DMS 273 treated with DMSO at 0.1 percent for 48 hours (cell line): Measurements from ENCODE around the gene ATP8B2.
"Not testable (repeated sequence)": the region's sequence is repeated elsewhere in the genome, so short reads cannot be mapped to it uniquely, and the experiment has no call there.

ENCODE experiments used
- DNase-seq: peaks from one replicate; lab custom pipeline; 2025; lab: John Stamatoyannopoulos, UW

Gene ATP8B2, protein sequence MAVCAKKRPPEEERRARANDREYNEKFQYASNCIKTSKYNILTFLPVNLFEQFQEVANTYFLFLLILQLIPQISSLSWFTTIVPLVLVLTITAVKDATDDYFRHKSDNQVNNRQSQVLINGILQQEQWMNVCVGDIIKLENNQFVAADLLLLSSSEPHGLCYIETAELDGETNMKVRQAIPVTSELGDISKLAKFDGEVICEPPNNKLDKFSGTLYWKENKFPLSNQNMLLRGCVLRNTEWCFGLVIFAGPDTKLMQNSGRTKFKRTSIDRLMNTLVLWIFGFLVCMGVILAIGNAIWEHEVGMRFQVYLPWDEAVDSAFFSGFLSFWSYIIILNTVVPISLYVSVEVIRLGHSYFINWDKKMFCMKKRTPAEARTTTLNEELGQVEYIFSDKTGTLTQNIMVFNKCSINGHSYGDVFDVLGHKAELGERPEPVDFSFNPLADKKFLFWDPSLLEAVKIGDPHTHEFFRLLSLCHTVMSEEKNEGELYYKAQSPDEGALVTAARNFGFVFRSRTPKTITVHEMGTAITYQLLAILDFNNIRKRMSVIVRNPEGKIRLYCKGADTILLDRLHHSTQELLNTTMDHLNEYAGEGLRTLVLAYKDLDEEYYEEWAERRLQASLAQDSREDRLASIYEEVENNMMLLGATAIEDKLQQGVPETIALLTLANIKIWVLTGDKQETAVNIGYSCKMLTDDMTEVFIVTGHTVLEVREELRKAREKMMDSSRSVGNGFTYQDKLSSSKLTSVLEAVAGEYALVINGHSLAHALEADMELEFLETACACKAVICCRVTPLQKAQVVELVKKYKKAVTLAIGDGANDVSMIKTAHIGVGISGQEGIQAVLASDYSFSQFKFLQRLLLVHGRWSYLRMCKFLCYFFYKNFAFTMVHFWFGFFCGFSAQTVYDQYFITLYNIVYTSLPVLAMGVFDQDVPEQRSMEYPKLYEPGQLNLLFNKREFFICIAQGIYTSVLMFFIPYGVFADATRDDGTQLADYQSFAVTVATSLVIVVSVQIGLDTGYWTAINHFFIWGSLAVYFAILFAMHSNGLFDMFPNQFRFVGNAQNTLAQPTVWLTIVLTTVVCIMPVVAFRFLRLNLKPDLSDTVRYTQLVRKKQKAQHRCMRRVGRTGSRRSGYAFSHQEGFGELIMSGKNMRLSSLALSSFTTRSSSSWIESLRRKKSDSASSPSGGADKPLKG

DNA sequence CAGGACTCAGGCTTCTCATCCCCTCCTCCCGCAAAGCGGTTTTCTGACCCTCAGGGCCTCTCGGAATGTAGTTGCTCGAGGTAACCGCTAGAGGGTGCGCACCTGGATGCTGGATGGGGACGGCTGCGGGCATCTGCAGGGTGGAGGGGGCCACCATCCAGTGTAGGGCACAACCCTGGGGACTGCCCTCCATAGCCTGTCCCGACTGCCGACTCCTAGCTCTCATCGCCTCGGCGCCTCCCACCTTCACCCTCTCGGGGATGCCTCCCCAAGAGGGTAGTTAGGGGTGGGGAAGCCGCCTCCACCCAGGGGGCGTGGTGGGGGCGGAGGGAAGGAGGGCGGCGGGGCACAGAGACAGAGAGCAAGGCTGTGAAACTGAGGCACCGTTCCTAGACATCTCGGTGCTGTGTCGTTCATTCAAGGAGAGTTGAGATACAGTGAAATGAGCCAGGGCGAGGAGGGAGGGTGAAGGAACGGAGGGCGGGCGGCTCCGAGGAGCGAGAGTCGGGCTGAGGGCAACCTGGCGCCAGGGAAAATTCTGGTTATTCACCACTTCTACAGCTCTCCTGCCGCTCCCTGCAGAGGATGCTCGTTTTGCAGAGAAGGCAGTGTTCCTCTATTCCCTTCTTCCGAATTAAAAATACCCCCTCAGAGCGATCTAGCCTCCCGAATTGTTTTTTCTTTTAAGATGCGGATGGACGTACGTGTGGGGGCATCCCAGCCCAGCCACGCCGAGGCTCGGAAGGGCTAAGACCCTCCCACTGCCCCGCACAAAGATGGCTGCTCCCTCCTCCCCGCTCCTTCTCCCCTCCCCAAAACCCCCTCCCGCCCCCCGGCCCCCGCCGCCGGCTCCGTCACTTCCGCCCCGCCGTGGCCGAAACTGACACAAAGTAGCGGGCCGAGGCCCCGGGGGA is at the start of gene ATP8B2:
ATP8B2 (plus strand) TSS at position 857 of the 914 bp plus-strand sequence. CDS start 2,617 bp downstream, outside the sequence.
- DNase-seq: peak; percentile 33

DNA sequence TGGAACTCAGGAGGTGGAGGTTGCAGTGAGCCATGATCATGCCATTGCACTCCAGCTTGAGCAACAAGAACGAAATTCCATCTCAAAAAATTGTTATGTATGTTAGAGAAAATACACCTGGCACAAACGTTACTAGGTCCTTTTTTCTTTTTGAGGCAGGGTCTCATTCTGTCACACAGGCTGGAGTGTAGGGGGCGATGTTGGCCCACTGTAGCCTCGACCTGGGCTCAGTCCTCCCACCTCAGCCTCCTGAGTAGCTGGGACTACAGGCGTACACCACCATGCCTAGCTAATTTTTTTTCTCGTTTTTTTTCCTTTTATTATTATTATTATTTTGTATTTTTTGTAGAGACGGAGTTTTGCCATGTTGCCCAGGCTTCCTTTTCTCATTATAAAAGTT is 48.5 kb upstream of the ATP8B2 start:
- no peak for DNase-seq

DNA sequence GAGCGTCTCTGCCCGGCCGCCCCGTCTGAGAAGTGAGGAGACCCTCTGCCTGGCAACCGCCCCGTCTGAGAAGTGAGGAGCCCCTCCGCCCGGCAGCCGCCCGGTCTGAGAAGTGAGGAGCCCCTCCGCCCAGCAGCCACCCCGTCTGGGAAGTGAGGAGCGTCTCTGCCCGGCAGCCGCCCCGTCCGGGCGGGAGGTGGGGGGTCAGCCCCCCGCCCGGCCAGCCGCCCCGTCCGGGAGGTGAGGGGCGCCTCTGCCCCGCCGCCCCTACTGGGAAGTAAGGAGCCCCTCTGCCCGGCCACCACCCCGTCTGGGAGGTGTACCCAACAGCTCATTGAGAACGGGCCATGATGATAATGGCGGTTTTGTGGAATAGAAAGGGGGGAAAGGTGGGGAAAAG is 37.7 kb upstream of the ATP8B2 start:
- DNase-seq: not testable (repeated sequence)

DNA sequence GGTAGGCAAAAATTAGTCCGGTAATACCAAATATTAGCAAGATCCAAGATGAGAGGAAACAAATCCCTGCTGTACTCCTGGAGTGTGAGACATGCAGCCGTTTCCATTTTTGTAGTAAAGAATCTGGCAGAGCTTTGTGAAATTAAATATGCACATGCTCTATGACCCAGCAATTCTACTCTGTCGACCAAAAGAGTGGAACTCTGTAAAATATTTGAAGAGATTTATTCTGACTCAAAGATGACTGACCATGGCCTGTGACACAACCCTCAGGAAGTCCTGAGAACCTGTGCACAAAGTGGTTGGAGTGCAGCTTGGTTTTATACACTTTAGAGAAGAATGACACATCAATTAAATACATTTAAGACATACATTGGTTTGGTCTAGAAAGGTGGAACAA is 36.7 kb upstream of the ATP8B2 start:
- DNase-seq: no peak

DNA sequence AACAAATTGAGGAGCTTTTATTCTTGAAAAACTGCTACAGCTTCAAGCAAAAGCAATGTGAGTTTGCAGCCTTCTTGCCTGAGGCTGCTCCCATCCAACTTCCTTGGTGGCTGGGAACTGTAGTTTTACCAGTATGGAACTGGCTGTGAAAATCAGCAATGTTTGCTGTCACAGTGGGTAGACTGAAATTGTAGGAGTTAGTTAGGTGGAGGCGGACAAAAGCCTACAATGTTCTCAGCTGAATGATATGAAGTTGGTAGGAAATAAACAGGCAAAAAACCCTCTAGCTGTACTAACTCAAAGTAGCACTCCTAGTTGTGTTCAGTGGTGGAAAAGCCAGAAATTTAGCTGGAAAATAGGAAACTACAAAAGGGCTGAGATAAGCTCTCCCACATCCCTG is 34.4 kb upstream of the ATP8B2 start:
- DNase-seq: no peak

DNA sequence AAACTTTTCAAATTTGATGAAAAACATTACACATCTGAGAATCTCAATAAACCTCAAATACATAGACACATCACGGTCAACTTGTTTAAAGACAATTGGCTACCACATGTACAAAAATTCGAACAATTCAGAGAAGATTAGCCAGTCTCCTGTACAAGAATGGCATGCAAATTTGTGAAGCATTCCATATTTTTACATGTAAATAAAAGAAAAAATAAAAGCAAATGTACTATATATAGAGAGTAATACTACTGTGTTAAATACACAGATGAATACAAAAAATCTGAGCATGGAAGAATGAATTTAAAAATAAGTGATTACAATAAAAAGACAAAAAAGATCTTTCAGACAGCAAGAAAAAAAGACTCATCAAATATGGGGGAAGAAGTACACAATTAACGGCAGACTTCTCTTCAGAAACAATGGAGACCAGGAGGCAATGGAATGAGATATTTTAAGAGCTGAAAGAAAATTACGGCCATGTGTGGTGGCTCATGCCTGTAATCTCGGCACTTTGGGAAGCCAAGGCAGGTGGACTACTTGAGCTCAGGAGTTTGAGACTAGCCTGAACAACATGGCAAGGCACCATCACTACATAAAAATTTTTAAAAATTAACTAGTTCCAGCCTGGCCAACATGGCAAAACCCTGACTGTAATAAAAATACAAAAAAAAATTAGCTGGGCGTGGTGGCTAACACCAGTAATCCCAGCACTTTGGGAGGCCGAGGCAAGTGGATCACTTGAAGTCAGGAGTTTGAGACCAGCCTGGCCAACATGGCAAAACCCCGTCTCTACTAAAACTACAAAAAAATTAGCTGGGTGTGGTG is 29.7 kb upstream of the ATP8B2 start:
- peak; percentile 12 for DNase-seq

DNA sequence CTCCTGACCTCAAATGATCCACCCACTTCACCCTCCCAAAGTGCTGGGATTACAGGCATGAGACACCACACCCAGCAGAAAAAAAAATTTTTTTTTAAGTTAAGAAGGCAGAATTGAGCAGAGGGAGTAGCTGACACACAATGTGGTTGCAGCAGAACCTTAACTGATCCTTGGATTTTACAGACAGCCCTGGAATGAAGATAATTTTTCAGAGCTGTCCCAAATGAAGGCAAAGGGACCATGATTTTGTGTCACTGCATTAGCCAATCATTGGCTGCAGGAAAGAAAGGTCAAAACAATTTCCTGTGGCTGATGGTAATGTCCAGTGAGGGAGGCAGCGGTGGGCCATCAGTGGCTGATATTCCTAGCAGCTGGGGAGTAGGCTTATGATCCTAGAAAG is 23.7 kb upstream of the ATP8B2 start:
- no peak for DNase-seq

DNA sequence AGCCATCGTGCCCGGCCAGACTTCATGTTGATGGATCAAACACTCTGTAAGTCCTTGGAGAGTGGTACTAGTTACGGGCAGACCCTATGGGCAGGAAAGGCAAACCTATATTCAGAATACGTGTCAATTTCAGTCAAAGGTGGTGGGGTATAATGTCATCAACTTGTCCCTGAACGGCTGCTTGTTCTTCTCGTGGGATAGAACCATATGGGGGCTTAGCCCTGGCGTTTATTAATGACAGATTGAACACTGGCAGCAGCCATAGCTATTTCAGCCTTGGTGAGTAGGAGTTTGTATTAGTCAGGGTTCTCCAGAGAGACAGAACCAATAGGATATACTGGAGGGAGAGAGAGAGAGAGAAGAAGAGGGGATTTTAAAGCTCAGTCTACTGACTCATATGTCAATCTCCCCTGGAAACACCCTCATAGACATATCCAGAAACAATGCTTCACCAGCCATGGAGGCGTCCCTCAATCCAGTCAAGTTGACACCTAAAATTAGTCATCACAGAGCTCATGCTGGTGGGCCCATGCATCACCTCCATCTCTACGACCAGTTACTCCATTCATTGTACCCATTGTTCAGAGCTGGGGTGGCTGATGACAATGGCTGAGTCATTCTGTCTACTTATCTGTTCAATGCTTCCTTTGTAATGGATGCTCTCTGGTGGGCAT is 20.5 kb upstream of the ATP8B2 start:
- no peak for DNase-seq

DNA sequence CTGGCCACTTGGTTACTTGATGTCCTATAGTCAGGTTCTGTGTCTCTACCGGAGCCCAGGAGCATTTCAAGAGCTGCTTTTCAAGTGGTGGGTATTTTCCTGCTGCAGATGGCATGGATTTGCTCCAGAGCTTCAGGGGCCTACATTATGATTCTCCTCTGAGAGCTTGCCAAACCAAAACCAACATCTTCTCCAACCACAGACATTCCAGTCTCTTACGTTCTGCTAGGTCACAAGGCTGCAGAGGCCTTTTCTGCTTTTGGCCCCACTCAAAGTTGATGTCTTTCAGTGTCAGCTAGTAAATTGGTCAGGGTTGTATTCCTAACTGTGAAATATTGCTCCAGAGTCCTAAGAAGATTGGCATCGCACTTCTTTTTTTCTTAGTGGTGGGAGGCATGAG is 19.2 kb upstream of the ATP8B2 start:
- no peak for DNase-seq

DNA sequence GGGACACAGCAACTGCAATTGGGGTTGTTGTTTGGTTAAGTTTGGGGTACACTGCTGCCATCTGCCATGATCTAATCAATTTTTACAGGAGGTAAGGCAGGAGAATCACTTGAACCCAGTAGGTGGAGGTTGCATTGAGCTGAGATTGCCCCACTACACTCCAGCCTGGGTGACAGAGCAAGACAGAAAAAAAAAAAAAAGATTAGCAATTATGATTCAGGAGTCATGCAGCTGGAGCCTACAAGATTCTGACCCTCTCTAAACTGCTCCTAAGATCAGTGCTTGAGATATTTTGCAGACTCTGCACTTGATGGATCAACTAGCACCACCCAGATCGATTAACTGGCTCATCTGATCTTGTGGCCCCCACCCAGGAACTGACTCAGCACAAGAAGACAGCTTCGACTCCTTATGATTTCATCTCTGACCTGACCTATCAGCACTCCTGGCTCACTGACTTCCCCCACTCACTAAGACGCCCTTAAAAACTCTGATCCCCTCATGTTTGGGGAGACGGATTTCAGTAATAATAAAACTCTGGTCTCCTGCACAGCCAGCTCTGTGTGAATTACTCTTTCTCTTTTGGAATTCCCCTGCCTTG is 17.6 kb upstream of the ATP8B2 start:
- not testable (repeated sequence) for DNase-seq

DNA sequence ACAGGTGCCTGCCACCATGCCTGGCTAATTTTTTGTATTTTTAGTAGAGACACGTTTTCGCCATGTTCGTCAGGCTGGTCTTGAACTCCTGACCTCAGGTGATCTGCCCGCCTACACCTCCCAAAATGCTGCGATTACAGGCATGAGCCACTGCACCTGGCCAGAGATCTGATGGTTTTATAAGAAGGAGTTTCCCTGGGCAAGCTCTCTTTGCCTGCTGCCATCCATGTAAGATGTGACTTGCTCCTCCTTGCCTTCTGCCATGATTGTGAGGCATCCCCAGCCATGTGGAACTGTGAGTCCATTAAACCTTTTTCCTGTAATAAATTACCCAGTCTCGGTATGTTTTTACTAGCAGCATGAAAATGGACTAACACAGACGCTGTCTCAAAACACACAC is 16.2 kb upstream of the ATP8B2 start:
- not testable (repeated sequence) for DNase-seq

DNA sequence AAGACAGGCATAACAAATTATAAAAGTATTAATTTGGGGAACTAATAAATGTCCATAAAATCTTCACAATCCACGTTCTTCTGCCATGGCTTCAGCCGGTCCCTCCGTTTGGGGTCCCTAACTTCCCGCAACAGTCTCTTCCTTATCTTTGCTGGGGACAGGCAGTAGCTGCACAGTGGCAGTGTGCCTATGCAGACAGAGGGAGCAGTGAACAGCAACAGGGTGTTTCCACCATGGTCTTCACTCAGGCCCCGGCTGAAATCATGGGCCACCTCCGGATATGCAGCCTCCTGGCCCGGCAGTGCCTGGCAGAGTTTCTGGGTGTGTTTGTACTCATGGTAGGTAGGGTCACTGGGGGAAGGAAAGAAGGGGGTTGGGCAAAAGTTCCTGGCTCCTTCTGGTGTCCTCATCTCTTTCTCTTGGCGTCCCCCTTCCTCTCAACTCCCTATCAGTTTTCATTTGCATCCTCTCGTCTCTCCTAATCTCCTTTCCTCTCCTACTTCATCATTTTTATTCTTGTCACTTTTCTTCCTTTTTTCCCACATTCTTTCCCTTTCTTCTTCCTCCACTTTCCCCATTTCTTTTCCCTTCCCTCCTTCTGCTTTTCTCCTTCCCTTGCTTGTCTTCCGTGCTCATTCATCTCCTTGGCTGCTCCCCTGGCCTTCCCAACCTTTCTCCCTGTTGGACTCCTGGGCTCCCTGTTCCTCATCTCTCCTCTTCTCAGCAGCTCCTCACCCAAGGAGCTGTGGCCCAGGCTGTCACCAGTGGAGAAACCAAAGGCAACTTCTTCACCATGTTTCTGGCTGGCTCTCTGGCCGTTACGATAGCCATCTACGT is 12.9 kb upstream of the ATP8B2 start:
- not testable (repeated sequence) for DNase-seq

DNA sequence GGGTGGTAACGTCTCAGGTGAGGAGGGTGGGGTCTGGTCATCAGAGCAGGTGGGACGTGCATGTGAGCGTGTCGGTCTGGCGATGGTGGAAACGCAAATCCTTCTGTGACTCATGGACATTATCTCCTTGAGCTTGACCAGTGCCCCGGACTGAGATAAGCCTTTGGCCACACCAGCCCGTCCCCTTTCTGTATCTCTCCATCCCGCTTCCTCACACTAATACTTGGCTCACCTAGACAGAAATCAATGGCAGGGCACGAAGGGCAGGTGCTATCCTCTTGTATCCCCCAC is 12.3 kb upstream of the ATP8B2 start:
- DNase-seq: no peak

DNA sequence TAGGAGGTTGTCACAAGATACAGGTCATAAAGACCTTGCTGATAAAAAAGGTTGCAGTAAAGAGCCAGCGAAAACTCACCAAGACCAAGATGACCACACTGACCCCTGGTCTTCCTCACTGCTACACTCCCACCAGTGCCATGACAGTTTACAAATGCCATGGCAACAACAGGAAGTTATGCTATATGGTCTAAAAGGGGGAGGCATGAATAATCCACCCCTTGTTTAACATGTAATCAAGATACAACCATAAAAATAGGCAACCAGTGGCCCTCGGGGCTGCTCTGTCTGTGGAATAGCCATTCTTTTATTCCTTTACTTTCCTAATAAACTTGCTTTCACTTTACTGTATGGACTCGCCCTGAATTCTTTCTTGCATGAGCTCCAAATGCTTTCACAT is 11.1 kb upstream of the ATP8B2 start:
- not testable (repeated sequence) for DNase-seq

DNA sequence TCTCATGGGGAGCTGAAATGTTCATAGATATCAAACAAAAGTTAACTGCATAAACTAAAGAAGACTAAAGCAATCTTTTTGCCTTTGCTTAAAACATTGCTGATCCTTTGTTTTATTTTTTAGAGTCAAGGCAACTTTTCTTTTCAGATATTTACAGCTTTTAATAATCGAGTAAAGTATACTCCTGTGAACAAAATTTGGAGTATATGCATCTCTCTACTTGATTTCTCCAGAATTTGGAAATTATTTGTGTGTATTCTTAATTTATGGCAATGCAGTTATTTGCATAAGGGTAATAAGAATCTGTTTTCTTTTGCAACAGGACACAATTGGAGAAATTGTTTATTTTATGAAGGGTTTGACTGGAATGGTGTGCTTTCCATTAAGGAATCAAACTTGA is 8.6 kb upstream of the ATP8B2 start:
- DNase-seq: no peak

DNA sequence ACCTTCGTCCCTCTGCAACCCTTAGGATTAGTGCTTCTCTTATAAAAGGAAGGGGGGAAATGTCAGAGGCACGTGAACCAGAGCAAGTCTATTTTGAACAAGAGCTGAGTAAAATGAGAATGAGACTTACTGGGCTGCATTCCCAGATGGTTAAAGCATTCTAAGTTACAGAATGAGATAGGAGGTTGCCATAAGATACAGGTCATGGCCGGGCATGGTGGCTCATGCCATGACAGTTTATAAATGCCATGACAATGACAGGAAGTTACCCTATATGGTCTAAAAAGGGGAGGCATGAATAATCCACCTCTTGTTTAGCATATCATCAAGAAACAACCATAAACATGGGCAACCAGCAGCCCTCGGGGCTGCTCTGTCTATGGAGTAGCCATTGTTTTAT is 6.9 kb upstream of the ATP8B2 start:
- DNase-seq: no peak

DNA sequence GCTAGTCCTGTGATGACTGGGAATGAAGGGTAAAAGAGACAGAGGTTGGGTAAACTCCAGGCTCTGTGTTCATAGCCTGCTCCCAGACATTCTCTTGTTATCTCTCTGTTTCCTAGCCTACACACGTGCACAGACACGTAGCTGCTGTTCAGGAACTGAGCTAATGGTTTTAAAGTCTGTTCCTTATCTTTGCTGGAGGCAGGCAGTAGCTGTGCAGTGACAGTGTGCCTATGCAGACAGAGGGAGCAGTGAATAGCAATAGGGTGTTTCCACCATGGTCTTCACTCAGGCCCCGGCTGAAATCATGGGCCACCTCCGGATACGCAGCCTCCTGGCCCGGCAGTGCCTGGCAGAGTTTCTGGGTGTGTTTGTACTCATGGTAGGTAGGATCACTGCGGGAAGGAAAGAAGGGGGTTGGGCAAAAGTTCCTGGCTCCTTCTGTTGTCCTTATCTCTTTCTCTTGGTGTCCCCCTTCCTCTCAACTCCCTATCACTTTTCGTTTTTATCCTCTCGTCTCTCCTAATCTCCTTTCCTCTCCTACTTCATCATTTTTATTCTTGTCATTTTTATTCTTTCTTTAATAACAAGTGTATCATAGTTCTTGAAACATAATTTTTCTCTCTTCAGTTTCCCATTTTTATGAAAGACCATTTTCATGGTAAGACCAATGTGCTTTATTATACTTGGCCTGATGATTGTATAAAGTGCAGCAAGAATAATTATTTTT is 4.3 kb upstream of the ATP8B2 start, which contains the start of gene AQP10:
AQP10 (plus strand) TSS at position 212 of the 727 bp plus-strand sequence; CDS start at position 275, 63 bp downstream.
- no peak for DNase-seq

DNA sequence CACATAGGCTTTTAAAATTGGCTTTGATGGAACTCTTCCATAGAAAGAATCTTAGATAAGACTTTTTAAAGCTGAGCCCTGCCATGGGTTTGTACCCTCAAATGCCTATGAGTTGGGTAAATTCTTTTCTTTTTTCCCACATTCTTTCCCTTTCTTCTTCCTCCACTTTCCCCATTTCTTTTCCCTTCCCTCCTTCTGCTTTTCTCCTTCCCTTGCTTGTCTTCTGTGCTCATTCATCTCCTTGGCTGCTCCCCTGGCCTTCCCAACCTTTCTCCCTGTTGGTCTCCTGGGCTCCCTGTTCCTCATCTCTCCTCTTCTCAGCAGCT is 3.8 kb upstream of the ATP8B2 start:
- DNase-seq: not testable (repeated sequence)
